Measurements from ENCODE around the gene TBL1XR1. TPM values are rescaled to one million over a fixed set of nuclear protein-coding genes. Genes with fewer than 3 reads are reported as not detected.

The TBL1XR1 gene
- total and polyA plus RNA-seq, 2 of the 8 experiments (the other 6 are each of a cell fraction or from before 2014, with no cell fraction given) = 28.1 to 147 TPM

DNA sequence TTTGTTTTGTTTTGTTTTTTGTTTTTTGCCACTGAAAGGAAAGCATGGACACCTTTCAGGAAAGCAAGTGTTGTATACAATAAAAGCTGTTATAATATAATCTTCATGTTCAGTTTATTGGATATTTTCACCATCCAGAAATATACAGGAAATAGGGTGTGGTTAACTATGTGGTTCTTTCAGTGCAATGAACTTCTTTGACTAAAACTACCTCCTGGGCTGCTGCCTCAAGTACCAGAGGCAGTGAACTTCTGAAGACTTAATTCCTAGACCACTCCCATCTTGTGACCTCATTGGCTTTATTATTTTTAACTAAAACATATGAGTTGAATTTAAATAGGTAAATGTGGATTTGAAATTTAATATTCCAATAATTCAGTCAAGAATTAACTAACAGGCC, 27.1 kb upstream of the TBL1XR1 start (continued):
- TF ChIP-seq JUND (IDR thresholded peaks at IDR 0.05; ENCODE audit: low read length) (no peak), ZNF274 (IDR thresholded peaks at IDR 0.05; ENCODE audit: borderline replicate concordance, extremely low read depth, low read length) (no peak), SIX5 (IDR thresholded peaks at IDR 0.05; ENCODE audit: low read depth, low read length) (no peak), SIRT6 (IDR thresholded peaks at IDR 0.05; ENCODE audit: low read length) (no peak)

Data from H1 (cell line).